DMS153 treated with DMSO at 0.1 percent for 48 hours (cell line): Measurements from ENCODE around the gene DNAJA3.

Source experiments
- DNase-seq: peaks from one replicate; lab custom pipeline; 2025; ENCODE audit not compliant: unreplicated experiment; lab: John Stamatoyannopoulos, UW

Gene DNAJA3

GRCh38 chr16:4404967-4405696 lies 20.5 kb upstream of the DNAJA3 start:
- no peak for DNase-seq

- DNase-seq: no peak
These were observed 17.9 kb upstream of the DNAJA3 start for GRCh38 chr16:4407543-4408322.

GRCh38 chr16:4408323-4408690 lies 17.4 kb upstream of the DNAJA3 start:
- DNase-seq: no peak

GRCh38 chr16:4409081-4409932 lies 16.4 kb upstream of the DNAJA3 start:
- no peak for DNase-seq

- DNase-seq: peak; percentile 90
These were observed 15.2 kb upstream of the DNAJA3 start for GRCh38 chr16:4410335-4411075.

GRCh38 chr16:4411684-4412083 lies 14.0 kb upstream of the DNAJA3 start:
- DNase-seq: no peak

GRCh38 chr16:4412159-4412558 lies 13.5 kb upstream of the DNAJA3 start:
- DNase-seq: no peak

- no peak for DNase-seq
These were observed 12.8 kb upstream of the DNAJA3 start for GRCh38 chr16:4412854-4413253.

- DNase-seq: peak; percentile 36
These were observed 11.3 kb upstream of the DNAJA3 start for GRCh38 chr16:4414187-4414917.

GRCh38 chr16:4415538-4416199 lies 10.0 kb upstream of the DNAJA3 start:
- DNase-seq: peak; percentile 55

- peak; percentile 77 for DNase-seq
These were observed 9.3 kb upstream of the DNAJA3 start, which contains the start of gene CORO7 for GRCh38 chr16:4416200-4417032. CORO7 (minus strand) TSS chr16:4416596; CDS start chr16:4416518, 78 bp downstream.

GRCh38 chr16:4419402-4419959 lies 6.2 kb upstream of the DNAJA3 start:
- DNase-seq: no peak

GRCh38 chr16:4420505-4421105 lies 5.1 kb upstream of the DNAJA3 start:
- DNase-seq: no peak

- DNase-seq: no peak
These were observed 485 bp downstream of the DNAJA3 start for GRCh38 chr16:4426021-4426684.

GRCh38 chr16:4426722-4427372 lies 1.2 kb downstream of the DNAJA3 start:
- no peak for DNase-seq

- DNase-seq: no peak
These were observed 2.8 kb downstream of the DNAJA3 start for GRCh38 chr16:4428500-4428899.

- no peak for DNase-seq
These were observed 5.4 kb downstream of the DNAJA3 start for GRCh38 chr16:4431023-4431422.
